Measurements from ENCODE around the gene C11orf21.

C11orf21 gene

DNA sequence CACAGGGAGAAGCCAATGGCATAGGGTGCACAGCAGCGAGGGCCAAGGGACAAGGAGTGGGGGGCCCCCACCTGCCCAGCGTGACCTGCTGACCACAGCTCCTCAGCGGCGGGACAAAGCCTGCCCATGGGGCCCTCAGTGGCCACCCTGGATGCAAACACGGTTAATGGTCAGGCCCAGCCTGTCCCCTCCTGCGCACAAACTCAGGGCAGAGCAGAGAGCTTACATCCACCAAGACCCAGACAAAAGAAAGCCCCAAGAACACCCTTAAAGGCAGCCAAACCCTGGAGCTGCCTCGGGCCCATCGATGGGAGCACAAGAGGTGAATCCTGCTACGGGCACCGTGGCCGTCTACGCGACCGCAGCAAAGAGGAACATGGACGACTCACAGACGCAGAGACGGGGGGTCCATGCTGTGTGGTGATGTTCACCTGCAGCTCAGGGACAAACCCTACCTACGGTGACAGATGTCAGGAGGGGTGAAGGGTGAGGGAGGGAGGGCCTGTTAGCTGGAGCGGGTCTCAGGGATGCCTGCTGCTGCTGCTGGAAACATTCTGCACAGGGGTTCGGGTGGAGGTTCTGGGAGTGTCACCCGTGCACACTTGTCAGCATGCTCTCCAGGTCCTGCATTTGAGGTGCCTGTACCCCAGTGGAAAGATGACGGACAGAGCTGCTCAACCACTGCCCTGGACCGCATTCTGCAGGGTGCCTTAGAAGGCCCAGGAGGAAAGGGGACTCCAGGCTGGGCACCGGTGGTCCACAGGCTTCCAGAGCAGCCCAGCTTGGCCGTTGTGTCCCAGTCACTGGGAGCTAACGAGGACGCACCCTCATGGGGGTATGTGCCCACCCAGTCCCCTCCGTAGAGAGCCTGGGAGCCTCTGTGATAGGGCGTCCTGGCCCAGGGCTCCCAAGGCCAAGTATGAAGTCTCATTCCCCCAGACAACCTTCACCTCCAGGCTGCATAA is 42.9 kb downstream of the C11orf21 start:
- DNase-seq: no peak

DNA sequence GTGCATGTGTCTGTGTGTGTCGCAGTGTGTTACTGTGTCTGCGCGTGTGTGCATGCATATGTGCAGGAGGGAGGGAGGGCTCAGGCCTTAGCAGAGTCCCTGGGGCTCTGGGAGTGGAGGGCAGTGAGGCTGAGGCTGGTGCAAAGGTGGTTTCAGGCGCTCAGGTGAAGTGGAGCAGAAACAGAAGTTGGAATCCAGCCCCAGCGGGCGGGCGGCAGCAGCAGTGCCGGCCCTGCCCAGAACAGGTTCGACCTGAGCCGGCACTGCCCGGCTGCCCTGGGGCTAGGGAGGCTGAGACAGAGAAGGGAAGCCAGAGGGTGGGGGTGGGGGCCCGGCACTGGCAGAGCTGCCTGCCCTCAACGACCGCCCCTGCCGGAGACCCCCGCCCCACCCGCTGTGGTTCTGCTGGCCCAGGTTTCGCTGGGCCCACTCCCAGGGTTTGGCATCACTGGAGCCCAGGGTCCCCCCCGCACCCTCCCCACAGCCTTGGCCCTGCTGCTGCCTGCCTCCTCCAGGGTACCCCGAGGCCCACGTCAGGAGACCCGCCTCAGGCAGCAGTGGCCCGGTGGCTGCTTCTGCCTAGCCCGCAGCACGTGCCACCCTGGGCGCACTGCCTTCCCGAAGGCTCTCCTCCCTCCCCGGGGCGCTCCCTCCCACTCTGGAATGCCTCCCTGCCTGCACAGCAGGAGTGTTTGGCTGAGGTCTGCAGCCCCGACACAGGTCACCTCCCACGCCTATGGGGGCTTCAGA is 44.6 kb downstream of the C11orf21 start:
- no peak for DNase-seq

DNA sequence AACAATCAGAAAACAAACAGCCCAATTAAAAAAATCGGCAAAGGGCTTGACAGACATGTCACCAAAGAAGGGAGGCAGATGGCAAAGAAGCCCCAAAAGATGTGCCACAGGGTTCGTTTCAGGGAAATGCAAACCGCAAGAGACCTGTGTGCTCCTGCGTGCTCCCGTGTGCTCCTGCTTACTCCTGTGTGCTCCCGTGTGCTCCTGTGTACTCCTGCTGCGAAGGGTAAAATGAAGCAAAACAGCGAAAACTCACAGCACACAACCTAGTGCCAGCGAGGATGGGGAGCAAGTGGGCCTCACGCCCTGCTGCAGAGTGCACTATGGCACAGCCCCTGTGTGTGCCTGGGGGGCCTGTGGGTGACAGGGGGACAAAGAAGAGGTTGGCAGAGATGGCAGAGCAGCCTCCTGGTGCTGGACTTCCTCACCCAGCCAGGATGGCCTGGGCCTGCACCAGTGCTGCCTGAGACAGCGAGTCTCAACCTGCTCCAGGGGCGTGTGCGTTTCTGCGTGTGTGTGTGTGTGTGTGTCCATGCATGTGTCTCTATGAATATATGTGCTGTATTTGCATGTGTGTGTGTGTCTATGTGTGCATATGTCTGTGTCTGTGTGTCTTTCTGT is 45.3 kb downstream of the C11orf21 start:
- no peak for DNase-seq

- DNase-seq: no peak
Observed at GRCh38 chr11:2252018-2252417, 49.7 kb downstream of the C11orf21 start.

DNA sequence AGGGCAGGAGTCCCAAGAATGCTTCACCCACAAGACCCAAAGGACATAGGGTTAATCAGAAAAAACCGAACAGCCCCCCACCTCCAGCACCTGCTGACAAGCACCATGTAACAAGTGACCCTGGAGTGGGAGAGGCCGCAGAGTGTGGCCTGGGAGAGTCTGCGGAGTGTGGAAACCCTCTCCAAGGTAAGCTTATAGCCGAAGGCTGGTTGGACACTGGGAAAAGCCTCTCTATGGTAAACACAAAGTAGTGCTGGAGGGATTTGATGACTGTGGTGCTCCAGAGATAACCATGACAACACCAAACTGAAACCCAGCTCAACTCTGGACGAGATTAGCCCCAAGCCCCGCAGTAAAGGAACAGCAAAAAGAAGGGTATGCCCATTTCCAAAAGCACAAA is 50.6 kb downstream of the C11orf21 start:
- DNase-seq: no peak

GRCh38 chr11:2250485-2250884 is 51.2 kb downstream of the C11orf21 start:
- no peak for DNase-seq

DNA sequence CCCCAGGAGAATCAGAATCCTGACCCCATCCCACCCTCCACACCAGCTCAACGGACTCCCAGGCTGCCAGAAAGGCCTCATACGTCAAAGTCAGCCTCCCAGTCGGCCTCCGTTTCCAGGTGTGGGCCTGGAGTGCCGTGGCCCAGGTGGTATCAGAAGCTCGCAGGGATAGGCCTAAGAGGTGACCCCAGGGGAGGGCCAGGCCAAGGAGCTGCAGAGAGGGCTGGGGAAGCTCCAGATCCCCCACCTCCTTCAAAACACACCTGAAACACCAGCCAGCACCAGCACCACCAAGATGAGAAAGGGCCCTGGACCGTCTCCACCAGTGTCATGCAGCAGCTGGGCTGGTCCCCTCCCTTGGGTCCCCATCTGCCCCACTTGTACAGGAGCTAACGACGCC is 51.7 kb downstream of the C11orf21 start:
- DNase-seq: no peak

DNA sequence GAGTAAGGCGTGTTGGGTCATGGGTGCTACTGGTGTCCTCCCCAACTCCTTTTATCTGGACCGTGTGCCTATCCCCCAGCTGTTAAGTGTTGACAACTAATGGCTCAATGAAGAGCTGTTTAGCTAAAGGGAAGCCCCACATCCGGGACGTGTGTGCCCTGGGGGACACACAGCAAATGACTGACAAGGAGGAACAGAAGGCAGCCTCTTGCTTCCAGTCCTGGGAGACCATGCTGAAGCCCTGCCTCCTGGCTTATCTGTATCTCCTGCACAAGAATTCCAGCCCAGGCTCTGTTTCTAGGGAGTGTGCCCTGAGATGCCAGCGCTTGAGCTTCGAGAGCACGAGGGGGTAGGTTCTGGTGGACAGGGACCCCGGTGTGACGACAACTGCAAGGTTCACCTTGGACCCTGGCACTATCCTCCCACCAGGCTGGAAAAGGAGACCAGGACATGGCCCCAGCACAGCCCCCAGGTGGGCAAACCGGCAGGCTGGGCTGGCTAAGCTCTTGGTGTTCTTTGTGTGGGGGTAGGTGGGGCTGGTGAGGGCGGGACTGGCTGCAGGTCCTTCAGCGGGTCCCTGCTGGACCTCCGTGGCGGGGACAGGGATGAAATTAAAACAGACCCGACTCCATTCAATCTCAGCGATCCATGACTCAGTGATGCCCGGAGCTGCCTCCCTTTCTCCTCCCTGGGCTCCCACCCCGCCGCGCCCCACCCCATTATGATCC is 52.4 kb downstream of the C11orf21 start:
- DNase-seq: no peak

DNA sequence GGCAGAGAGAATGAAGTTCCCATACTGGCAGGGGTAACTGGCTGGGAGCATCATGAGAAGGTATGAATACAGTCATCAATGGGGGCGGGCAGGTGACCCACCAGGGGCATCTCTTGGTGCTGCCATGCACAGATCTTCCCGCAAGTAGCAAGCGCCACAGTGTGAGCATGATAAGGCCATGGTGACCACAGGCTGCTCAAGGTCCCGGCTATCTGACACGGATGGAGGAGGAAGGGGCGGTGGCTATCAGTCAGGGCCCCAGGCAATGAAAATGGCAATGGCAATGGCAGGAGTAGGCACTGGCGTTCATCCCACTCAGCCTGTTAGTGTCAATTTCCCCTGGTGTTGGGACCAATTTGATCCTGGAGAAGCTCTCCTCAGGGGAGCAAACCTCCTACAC is 53.0 kb downstream of the C11orf21 start:
- DNase-seq: no peak

GRCh38 chr11:2248242-2248641 is 53.5 kb downstream of the C11orf21 start:
- DNase-seq: no peak

DNA sequence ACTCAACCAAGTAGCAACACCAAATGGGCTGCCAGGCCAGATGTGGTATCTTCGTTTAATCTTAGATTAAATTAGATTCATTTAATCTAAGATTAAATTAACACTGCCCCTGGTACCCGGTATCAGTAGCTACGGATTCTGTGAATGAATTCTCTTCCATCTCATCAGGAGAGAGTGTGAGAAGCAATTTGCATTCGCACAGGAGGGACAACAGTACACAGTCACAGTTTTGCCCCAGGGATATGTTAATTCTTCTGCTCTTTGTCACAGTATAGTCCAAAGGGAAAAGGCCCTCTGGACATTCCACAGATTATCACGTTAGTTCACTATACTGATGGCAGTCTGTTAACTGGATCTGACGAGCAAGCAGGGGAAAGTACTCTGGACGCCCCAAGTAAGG is 54.2 kb downstream of the C11orf21 start:
- DNase-seq: no peak

Measured in Kasumi-1 (cell line).